A549 (cell line): ENCODE results near the gene OR2S2. TPM values are rescaled to one million over a fixed set of nuclear protein-coding genes. Genes with fewer than 3 reads are reported as not detected.

Source experiments
- ATAC-seq, 2 experiments: fragments of 200-7000 bp in 1 of 2; fragments of >200 bp in 1 of 2; cut with Nextera tagmentation in 1 of 2; cut with Tn5 transposase in 1 of 2; 3 replicates each; pipeline versions ENCODE4 v1.8.0 to v1.9.1; 2018 to 2020; ENCODE audit warnings: mild to moderate bottlenecking in 1 of 2, moderate library complexity in 1 of 2
- CTCF ChIA-PET: fragments of 300-600 bp; sonication (Branson Sonifier 250); formaldehyde crosslinking; extraction: SDS; loops from one replicate; lab custom pipeline; 2021; ENCODE audit warnings: antibody characterized with exemption, inconsistent platforms; lab: Yijun Ruan, JAX
- POLR2A ChIA-PET: fragments of 350-600 bp; formaldehyde crosslinking; extraction: SDS; loops from one replicate; lab custom pipeline; 2021; ENCODE audit warnings: antibody characterized with exemption, inconsistent platforms; lab: Yijun Ruan, JAX
- DNase-seq, 2 experiments: peaks; one replicate each; pipeline versions ENCODE4 v3.0.0 to v3.0.0-alpha.2; 2011 to 2016; ENCODE audit warnings: low read depth in 1 of 2, low spot score in 1 of 2
- FAIRE-seq: peaks from 2 replicates; lab custom pipeline; 2011; peaks lifted over from hg19 to GRCh38; lab: Jason Lieb, UNC
- H3K27ac ChIP-seq, 2 experiments: fragments of >200 bp; sonication (Bioruptor Twin); formaldehyde crosslinking; 3 replicates each; pipeline ENCODE4 v1.5.1; 2016 to 2017
- H3K4me1 ChIP-seq: fragments of >200 bp; sonication (Bioruptor Twin); formaldehyde crosslinking; 3 replicates; pipeline ENCODE4 v1.6.1; 2016
- H3K4me2 ChIP-seq: fragments of >200 bp; sonication (Bioruptor Twin); formaldehyde crosslinking; 3 replicates; pipeline ENCODE4 v1.6.1; 2016
- H3K4me3 ChIP-seq: fragments of >200 bp; sonication (Bioruptor Twin); formaldehyde crosslinking; 3 replicates; pipeline ENCODE4 v1.5.1; 2016
- H3K9me3 ChIP-seq: fragments of >200 bp; sonication (Bioruptor Twin); formaldehyde crosslinking; 3 replicates; pipeline ENCODE4 v1.6.1; 2016
- CBX8 ChIP-seq: fragments of 200-600 bp; sonication (generic); IDR thresholded peaks from 2 replicates; pipeline ENCODE4 v1.6.1; 2016
- CEBPB ChIP-seq, 2 experiments: fragments of >200 bp in 1 of 2; sonication (Bioruptor Twin) in 1 of 2; formaldehyde crosslinking in 1 of 2; IDR thresholded peaks; 2 replicates each; pipeline ENCODE4 v1.6.1; 2012 to 2016
- EHF ChIP-seq: fragments of 250-450 bp; sonication (Bioruptor Pico); IDR thresholded peaks from 2 replicates; pipeline ENCODE4 v1.5.0; 2020; ENCODE audit warnings: mild to moderate bottlenecking
- EP300 ChIP-seq, 2 experiments: fragments of >200 bp; sonication (Bioruptor Twin); formaldehyde crosslinking; IDR thresholded peaks; 2 replicates in 1 of 2; 3 replicates in 1 of 2; pipeline ENCODE4 v1.6.1; 2016 to 2017
- FOSL2 ChIP-seq, 2 experiments: fragments of 450-650 bp in 1 of 2; fragments of >200 bp in 1 of 2; sonication (Bioruptor Twin) in 1 of 2; formaldehyde crosslinking; IDR thresholded peaks; 2 replicates each; pipeline versions ENCODE4 v1.5.0 to v1.6.1; 2016 to 2020; ENCODE audit warnings: mild to moderate bottlenecking in 1 of 2, moderate library complexity in 1 of 2
- FOXS1 ChIP-seq: fragments of 250-450 bp; sonication (Bioruptor Pico); IDR thresholded peaks from 2 replicates; pipeline ENCODE4 v1.5.0; 2020; ENCODE audit warnings: mild to moderate bottlenecking, moderate library complexity
- GATA3 ChIP-seq: IDR thresholded peaks from 2 replicates; pipeline ENCODE4 v1.6.1; 2012; ENCODE audit warnings: borderline replicate concordance
- HES2 ChIP-seq: fragments of >200 bp; sonication (Bioruptor Twin); formaldehyde crosslinking; IDR thresholded peaks from 2 replicates; pipeline ENCODE4 v1.6.1; 2016
- HEYL ChIP-seq: fragments of 250-450 bp; sonication (Bioruptor Pico); IDR thresholded peaks from 2 replicates; pipeline ENCODE4 v1.8.0; 2021; ENCODE audit warnings: mild to moderate bottlenecking, moderate library complexity
- KDM1A ChIP-seq: fragments of 200-600 bp; sonication (generic); IDR thresholded peaks from 2 replicates; pipeline ENCODE4 v1.6.1; 2016; ENCODE audit warnings: low read depth, mild to moderate bottlenecking
- KDM5A ChIP-seq: fragments of 200-600 bp; sonication (generic); IDR thresholded peaks from 2 replicates; pipeline ENCODE4 v1.6.1; 2016; ENCODE audit warnings: antibody characterized with exemption, mild to moderate bottlenecking
- MAFK ChIP-seq: fragments of 450-650 bp; IDR thresholded peaks from 2 replicates; pipeline ENCODE4 v1.6.1; 2014; ENCODE audit not compliant: partially characterized antibody
- MYC ChIP-seq: IDR thresholded peaks from 2 replicates; pipeline ENCODE4 v1.6.1; 2012; ENCODE audit warnings: mild to moderate bottlenecking, inconsistent platforms, low read length, improper control_type of control experiment, borderline replicate concordance
- NFE2L2 ChIP-seq: fragments of 150-350 bp; conservative IDR thresholded peaks from 2 replicates; pipeline ENCODE4 v1.6.1; 2014; ENCODE audit warnings: low read length
- NPAS2 ChIP-seq: fragments of 250-450 bp; sonication (Bioruptor Pico); IDR thresholded peaks from 2 replicates; pipeline ENCODE4 v1.8.0; 2022; ENCODE audit warnings: mild to moderate bottlenecking, moderate library complexity, borderline replicate concordance
- NR3C1 ChIP-seq: fragments of >200 bp; sonication (Bioruptor Twin); formaldehyde crosslinking; IDR thresholded peaks from 3 replicates; pipeline ENCODE4 v1.6.1; 2017
- PHF8 ChIP-seq: fragments of 200-600 bp; sonication (generic); IDR thresholded peaks from 2 replicates; pipeline ENCODE4 v1.6.1; 2016; ENCODE audit warnings: low read depth, mild to moderate bottlenecking, antibody characterized with exemption, moderate library complexity, borderline replicate concordance
- POLR2A ChIP-seq: IDR thresholded peaks from 2 replicates; pipeline ENCODE4 v1.6.1; 2012; ENCODE audit warnings: mild to moderate bottlenecking, low read length
- RARB ChIP-seq: fragments of 250-450 bp; sonication (Bioruptor Pico); IDR thresholded peaks from 2 replicates; pipeline ENCODE4 v1.8.0; 2021; ENCODE audit warnings: mild to moderate bottlenecking, moderate library complexity
- REST ChIP-seq: fragments of 200-600 bp; sonication (generic); IDR thresholded peaks from 2 replicates; pipeline ENCODE4 v1.6.1; 2016; ENCODE audit warnings: antibody characterized with exemption, mild to moderate bottlenecking, moderate library complexity
- RFX5 ChIP-seq: fragments of 450-650 bp; IDR thresholded peaks from 2 replicates; pipeline ENCODE4 v1.7.1; 2014; ENCODE audit warnings: antibody characterized with exemption, mild to moderate bottlenecking, moderate library complexity
- RNF2 ChIP-seq: fragments of 200-600 bp; sonication (generic); IDR thresholded peaks from 2 replicates; pipeline ENCODE4 v1.6.1; 2016; ENCODE audit warnings: low read depth, mild to moderate bottlenecking, antibody characterized with exemption, moderate library complexity, borderline replicate concordance
- USF2 ChIP-seq: fragments of 450-650 bp; IDR thresholded peaks from 2 replicates; pipeline ENCODE4 v1.6.1; 2014; ENCODE audit warnings: antibody characterized with exemption
- WGBS: methylation state at CpG from one replicate; pipeline ENCODE4 v1.1.6; 2017; ENCODE audit errors: missing lambda C conversion rate; 5-methylcytosine and 5-hydroxymethylcytosine counted together
- polyA plus RNA-seq, 4 experiments: library from polyadenylated mRNA; depleted of rRNA in 3 of 4; stranded (reverse); fragments of >200 nt; fragmentation: RNase III in 1 of 4; extraction: RNeasy Plus Mini Kit Qiagen cat#74134 plus additional on column Dnase treatment in 1 of 4; gene quantifications; 2 replicates in 3 of 4; 3 replicates in 1 of 4; pipeline ENCODE4 v1.2.3, GENCODE V29; 2011 to 2017

The OR2S2 gene
- polyA plus RNA-seq, 2 of the 4 experiments (the other 2 are of a cell fraction) = not detected

GRCh38 chr9:35981699-35982098 is 23.7 kb upstream of the OR2S2 start:
- H3K27ac ChIP-seq = no peak overlapping the region
- WGBS = 0% methylated on average over 2 of the region's 2 CpGs
- TF ChIP-seq EHF (no peak), NPAS2 (CRISPR knock-in tag) (no peak), CBX8 (no peak), KDM5A (no peak), GATA3 (no peak), HES2 (no peak), USF2 (no peak), HEYL (no peak), CEBPB (IDR thresholded peaks at IDR 0.05) (no peak)
- TF ChIP-seq, all 56 proteins: peak for 0
- Histone ChIP-seq H3K4me2 (no peak overlapping the region), H3K9me3 (no peaks in the 10 kb centered on the region), H3K4me3 (no peak overlapping the region), H3K4me1 (no peaks in the 10 kb centered on the region)
- ChIA-PET POLR2A (no interaction called here), CTCF (interaction anchor here (1.3 to 3.4 kb wide), 3 partner anchors 26 to 122 kb away, joined by 3 to 14 read pairs (median 3); no protein-coding TSS in a partner anchor)
- FAIRE-seq (no peak), ATAC-seq (no peak), DNase-seq (no peak)

- H3K27ac ChIP-seq = no peak overlapping the region
- ChIA-PET POLR2A (no interaction called here), CTCF (interaction anchor here (0.6 to 2.1 kb wide), 5 partner anchors 24 to 1280 kb away, joined by 3 to 8 read pairs (median 5); no protein-coding TSS in a partner anchor)
- H3K4me2 ChIP-seq = no peak overlapping the region
- no peaks in the 10 kb centered on the region for H3K4me1 ChIP-seq
- H3K4me3 ChIP-seq = no peak overlapping the region
- 10% methylated on average over 3 of the region's 3 CpGs for WGBS
- no peak for TF ChIP-seq KDM1A
- no peak for TF ChIP-seq MAFK
- TF ChIP-seq RFX5 = no peak
- TF ChIP-seq MYC = no peak
- no peak for TF ChIP-seq NR3C1
- TF ChIP-seq KDM5A = no peak
- no peak for TF ChIP-seq PHF8
- no peak for TF ChIP-seq CEBPB (IDR thresholded peaks at IDR 0.05)
- FAIRE-seq = no peak
- H3K9me3 ChIP-seq = peaks cover 7% of the 10 kb centered on the region; the same call in 2 of the 3 replicates
- ATAC-seq = no peak
- no peak for DNase-seq
Observed at GRCh38 chr9:35980289-35981011, 22.5 kb upstream of the OR2S2 start.

GRCh38 chr9:35978792-35979191 is 20.8 kb upstream of the OR2S2 start:
- Histone ChIP-seq H3K4me3 (no peak overlapping the region), H3K27ac (no peak overlapping the region), H3K4me2 (no peak overlapping the region), H3K4me1 (no peaks in the 10 kb centered on the region), H3K9me3 (peaks cover 16% of the 10 kb centered on the region; the same call in 2 of the 3 replicates)
- ChIA-PET CTCF (interaction anchor here (1.3 to 3.1 kb wide), 2 partner anchors 24 kb away, joined by 3 to 16 read pairs; no protein-coding TSS in a partner anchor), POLR2A (no interaction called here)
- TF ChIP-seq REST (no peak), POLR2A (no peak), FOXS1 (CRISPR knock-in tag) (no peak), EP300 (IDR thresholded peaks at IDR 0.05) (no peak), RNF2 (peak; percentile 54; the same call in 1 of the 2 replicates), NFE2L2 (no peak), FOSL2 (IDR thresholded peaks at IDR 0.05) (no peak), FOSL2 (CRISPR knock-in tag; IDR thresholded peaks at IDR 0.05) (no peak), RARB (no peak), KDM5A (no peak)
- FAIRE-seq = no peak
- WGBS = 26% methylated on average over 6 of the region's 6 CpGs
- no peak for DNase-seq
- no peak for ATAC-seq
